Spleen (tissue), 7 donors: ENCODE measurements around the gene SLC13A3.

Experiments
- CTCF ChIP-seq, 11 experiments: fragments of 200-600 bp in 7 of 11; fragments of 450-650 bp in 4 of 11; sonication (generic) in 4 of 11; IDR thresholded peaks in 8 of 11; conservative IDR thresholded peaks in 3 of 11; 1 replicate in 7 of 11; 2 replicates in 4 of 11; pipeline versions ENCODE4 v1.4.0 to v1.8.0; 2016 to 2021; ENCODE audit warnings: antibody characterized with exemption in 11 of 11, inconsistent platforms in 4 of 11, mild to moderate bottlenecking in 1 of 11
- POLR2A ChIP-seq, 3 donors: fragments of 450-650 bp; IDR thresholded peaks; one replicate each; pipeline ENCODE4 v1.5.1; 2017; ENCODE audit warnings: antibody characterized with exemption in 3 of 3, mild to moderate bottlenecking in 1 of 3
- POLR2AphosphoS5 ChIP-seq, 3 donors: sonication (generic); formaldehyde crosslinking; IDR thresholded peaks; one replicate each; pipeline ENCODE4 v1.5.1; 2017; ENCODE audit warnings: antibody characterized with exemption in 3 of 3
- donor health status: DM: no; HTN: no; CAD: no; lungs with moderate emphysema.
- donor health status: DM: no; HTN: no; CAD: no.
- donor health status: DM: no; HTN: no; CAD: no.

DNA sequence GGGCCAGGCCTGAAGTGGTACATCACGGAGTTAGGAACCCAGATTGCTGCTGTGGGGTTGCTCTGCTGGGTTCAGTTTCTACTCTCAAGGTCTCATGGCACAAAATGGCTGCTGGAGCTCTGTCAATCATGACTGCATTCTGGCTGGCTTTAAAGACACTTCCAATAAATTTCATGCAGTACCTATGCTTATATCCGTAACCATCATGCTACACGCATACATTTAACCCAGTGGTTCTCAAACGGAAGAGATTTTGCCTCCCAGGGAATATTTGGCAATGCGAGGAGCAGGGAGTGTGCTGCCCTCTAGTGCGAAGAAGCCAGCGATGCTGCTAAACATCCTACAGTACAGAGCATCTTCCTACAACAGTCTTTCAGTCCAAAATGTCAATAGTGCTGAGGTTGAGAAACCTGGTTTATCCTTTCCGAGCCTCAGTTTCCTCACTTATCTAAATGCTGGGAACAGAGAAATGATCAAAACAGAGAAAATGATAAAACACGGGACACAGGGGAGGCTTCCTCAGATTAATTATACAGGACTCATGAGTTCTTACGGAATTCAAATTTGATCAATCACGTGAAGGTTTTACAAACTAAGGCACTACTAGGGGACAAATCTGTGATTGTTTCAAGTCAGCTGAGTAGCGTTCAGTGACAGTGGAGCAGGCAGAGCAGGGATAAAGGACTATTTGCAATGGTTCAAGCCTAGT, 48.5 kb upstream of the SLC13A3 start:
- TF ChIP-seq CTCF (IDR thresholded peaks at IDR 0.05 in 8 of 11, conservative IDR thresholded peaks at IDR 0.05 in 3 of 11), result peak in 6 of 11 experiments; percentile 19 to 46 (median 34)
- TF ChIP-seq POLR2A (IDR thresholded peaks at IDR 0.05), result no peak
- no peak for TF ChIP-seq POLR2AphosphoS5 (IDR thresholded peaks at IDR 0.05)
